K562 (cell line): ENCODE results near the gene NRARP. TPM values are rescaled to one million over a fixed set of nuclear protein-coding genes. Genes with fewer than 3 reads are reported as not detected.

ENCODE experiments used
- CHD1 ChIP-seq: fragments of 200-600 bp; sonication (generic); IDR thresholded peaks from one replicate; pipeline ENCODE4 v1.6.1; 2012; ENCODE audit warnings: mild to moderate bottlenecking, moderate library complexity, low read length, inconsistent platforms
- CXXC5 ChIP-seq: fragments of 250-450 bp; sonication (Bioruptor Pico); IDR thresholded peaks from 2 replicates; pipeline ENCODE4 v1.8.0; 2022; ENCODE audit warnings: inconsistent platforms, mild to moderate bottlenecking, moderate library complexity
- ELF4 ChIP-seq: fragments of 450-650 bp; formaldehyde crosslinking; IDR thresholded peaks from 2 replicates; pipeline ENCODE4 v1.4.0; 2022; ENCODE audit warnings: missing genetic modification characterization
- FIP1L1 ChIP-seq: fragments of 200-400 bp; formaldehyde crosslinking; IDR thresholded peaks from 2 replicates; pipeline ENCODE4 v1.6.1; 2018; ENCODE audit warnings: mild to moderate bottlenecking, low read depth, low read length; ENCODE audit not compliant: poor library complexity, severe bottlenecking
- GABPB1 ChIP-seq: sonication (generic); formaldehyde crosslinking; IDR thresholded peaks from 2 replicates; pipeline ENCODE4 v1.8.0; 2022; ENCODE audit warnings: mild to moderate bottlenecking, missing genetic modification reagents
- GABPB2 ChIP-seq: fragments of 250-450 bp; sonication (Bioruptor Pico); conservative IDR thresholded peaks from 2 replicates; pipeline ENCODE4 v1.5.1; 2021; ENCODE audit warnings: mild to moderate bottlenecking
- GTF2F1 ChIP-seq: IDR thresholded peaks from 2 replicates; pipeline ENCODE4 v1.6.1; 2011; ENCODE audit warnings: low read depth, low read length, improper control_type of control experiment
- HNRNPUL1 ChIP-seq: fragments of 200-400 bp; formaldehyde crosslinking; IDR thresholded peaks from 2 replicates; pipeline ENCODE4 v1.6.1; 2017; ENCODE audit warnings: low read length
- KLF16 ChIP-seq: IDR thresholded peaks from 2 replicates; pipeline ENCODE4 v1.6.1; 2016; ENCODE audit warnings: antibody characterized with exemption
- MEF2D ChIP-seq: conservative IDR thresholded peaks from 2 replicates; pipeline ENCODE4 v1.6.1; 2016; ENCODE audit warnings: low read depth, missing genetic modification characterization, missing compliant biosample characterization
- NBN ChIP-seq: fragments of 450-650 bp; IDR thresholded peaks from 2 replicates; pipeline ENCODE4 v1.6.1; 2016; ENCODE audit warnings: low read depth, mild to moderate bottlenecking
- NEUROD1 ChIP-seq: fragments of 150-350 bp; IDR thresholded peaks from 2 replicates; pipeline ENCODE4 v1.6.1; 2014; ENCODE audit warnings: borderline replicate concordance, low read length, low read depth; ENCODE audit not compliant: partially characterized antibody
- NR2C2 ChIP-seq, 2 experiments: fragments of 200-800 bp in 1 of 2; sonication (Bioruptor generic) in 1 of 2; sonication (generic) in 1 of 2; formaldehyde crosslinking in 1 of 2; IDR thresholded peaks; 2 replicates each; pipeline versions ENCODE4 v1.6.1 to v1.8.0; 2016 to 2022; ENCODE audit warnings: mild to moderate bottlenecking in 1 of 2, missing compliant biosample characterization in 1 of 2, missing genetic modification characterization in 1 of 2, missing genetic modification reagents in 1 of 2
- PML ChIP-seq: IDR thresholded peaks from 2 replicates; pipeline ENCODE4 v1.6.1; 2012; ENCODE audit warnings: low read length, inconsistent platforms
- RBM17 ChIP-seq: fragments of 200-400 bp; formaldehyde crosslinking; IDR thresholded peaks from 2 replicates; pipeline ENCODE4 v1.6.1; 2017; ENCODE audit warnings: low read depth, mild to moderate bottlenecking, low read length, borderline replicate concordance
- SREBF1 ChIP-seq: fragments of 150-350 bp; IDR thresholded peaks from 2 replicates; pipeline ENCODE4 v1.6.1; 2014; ENCODE audit warnings: antibody characterized with exemption, low read depth, low read length, borderline replicate concordance
- TEAD4 ChIP-seq, 2 experiments: sonication (generic) in 1 of 2; formaldehyde crosslinking in 1 of 2; IDR thresholded peaks; 2 replicates each; pipeline versions ENCODE4 v1.6.1 to v1.8.0; 2012 to 2022; ENCODE audit warnings: borderline replicate concordance in 1 of 2, inconsistent platforms in 1 of 2, low read length in 1 of 2, mild to moderate bottlenecking in 1 of 2, missing genetic modification reagents in 1 of 2
- ZNF324 ChIP-seq: fragments of 250-450 bp; sonication (Bioruptor Pico); IDR thresholded peaks from 2 replicates; pipeline ENCODE4 v1.4.0; 2020; ENCODE audit warnings: mild to moderate bottlenecking
- ZNF668 ChIP-seq: fragments of 250-450 bp; sonication (Bioruptor Pico); IDR thresholded peaks from 2 replicates; pipeline ENCODE4 v1.8.0; 2022; ENCODE audit warnings: mild to moderate bottlenecking, inconsistent platforms
- polyA plus RNA-seq, 8 experiments: library from polyadenylated mRNA; depleted of rRNA in 4 of 8; stranded (reverse) in 5 of 8; unstranded in 3 of 8; fragments of >200 nt; fragmentation: Nextera tagmentation in 2 of 8; fragmentation: Illumina TruSeq in 1 of 8; extraction: Ambion mirVana in 2 of 8; extraction: Trizol in 1 of 8; gene quantifications; 2 replicates each; pipeline versions ENCODE4 v1.2.1 to v1.2.3, GENCODE V29; 2011 to 2014; ENCODE audit warnings: inconsistent platforms in 1 of 8, missing spikeins in 1 of 8
- total RNA-seq, 7 experiments: library from RNA; depleted of rRNA in 6 of 7; stranded (reverse); fragments of >200 nt in 6 of 7; fragmentation: Illumina TruSeq in 2 of 7; extraction: Trizol in 2 of 7; gene quantifications; 2 replicates each; pipeline versions ENCODE4 v1.2.1 to v1.2.3, GENCODE V29; 2011 to 2021; ENCODE audit warnings: low replicate concordance in 1 of 7
- TF ChIP-seq, protein P1 (sequence below), 2 experiments: fragments of 250-450 bp in 1 of 2; fragments of 450-650 bp in 1 of 2; sonication (Bioruptor Pico) in 1 of 2; IDR thresholded peaks; 2 replicates each; pipeline versions ENCODE4 v1.6.1 to v1.8.0; 2016 to 2021; ENCODE audit warnings: mild to moderate bottlenecking in 2 of 2, moderate library complexity in 2 of 2, missing compliant biosample characterization in 1 of 2, missing genetic modification characterization in 1 of 2
- TF ChIP-seq, protein P2 (sequence below): fragments of 450-650 bp; IDR thresholded peaks from 2 replicates; pipeline ENCODE4 v1.6.1; 2018; ENCODE audit warnings: mild to moderate bottlenecking, low read depth; ENCODE audit not compliant: partially characterized antibody
- TF ChIP-seq, protein P3 (sequence below): fragments of 250-450 bp; sonication (Bioruptor Pico); IDR thresholded peaks from 2 replicates; pipeline ENCODE4 v1.5.0; 2021; ENCODE audit warnings: mild to moderate bottlenecking, borderline replicate concordance
- TF ChIP-seq, protein P4 (sequence below): fragments of 250-450 bp; sonication (Bioruptor Pico); IDR thresholded peaks from 2 replicates; pipeline ENCODE4 v1.8.0; 2021; ENCODE audit warnings: moderate library complexity, mild to moderate bottlenecking, inconsistent platforms

Gene NRARP
- total and polyA plus RNA-seq, 9 of the 15 experiments (the other 6 are each of a cell fraction or from before 2014, with no cell fraction given) = 2.0 to 24.5 (median 7.2) TPM; not detected in 2

DNA sequence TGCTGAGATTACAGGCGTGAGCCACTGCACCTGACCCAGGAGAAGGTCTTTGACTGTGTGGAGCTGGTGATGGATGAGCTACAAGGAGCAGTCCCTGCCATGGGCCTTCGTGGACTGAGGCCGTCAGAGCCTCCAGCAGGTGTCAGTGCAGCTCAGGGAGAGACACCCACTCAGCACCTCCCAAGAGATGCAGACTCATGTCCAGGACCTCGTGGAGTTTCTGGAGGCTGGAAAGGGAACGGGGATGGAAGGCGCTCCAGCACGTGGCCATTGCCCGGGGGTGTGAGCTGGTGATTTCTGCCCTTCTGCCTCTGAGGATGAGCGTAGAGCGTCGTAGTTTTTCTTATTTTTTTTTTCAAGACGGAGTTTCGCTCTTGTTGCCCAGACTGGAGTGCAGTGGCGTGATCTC lies 15.1 kb downstream of the NRARP start (continued):
- TF ChIP-seq, protein P1, sequence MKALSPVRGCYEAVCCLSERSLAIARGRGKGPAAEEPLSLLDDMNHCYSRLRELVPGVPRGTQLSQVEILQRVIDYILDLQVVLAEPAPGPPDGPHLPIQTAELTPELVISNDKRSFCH (CRISPR knock-in tag; IDR thresholded peaks at IDR 0.05) = no peak
- TF ChIP-seq, protein P1 (tag; IDR thresholded peaks at IDR 0.05) = no peak
- TF ChIP-seq, protein P2, sequence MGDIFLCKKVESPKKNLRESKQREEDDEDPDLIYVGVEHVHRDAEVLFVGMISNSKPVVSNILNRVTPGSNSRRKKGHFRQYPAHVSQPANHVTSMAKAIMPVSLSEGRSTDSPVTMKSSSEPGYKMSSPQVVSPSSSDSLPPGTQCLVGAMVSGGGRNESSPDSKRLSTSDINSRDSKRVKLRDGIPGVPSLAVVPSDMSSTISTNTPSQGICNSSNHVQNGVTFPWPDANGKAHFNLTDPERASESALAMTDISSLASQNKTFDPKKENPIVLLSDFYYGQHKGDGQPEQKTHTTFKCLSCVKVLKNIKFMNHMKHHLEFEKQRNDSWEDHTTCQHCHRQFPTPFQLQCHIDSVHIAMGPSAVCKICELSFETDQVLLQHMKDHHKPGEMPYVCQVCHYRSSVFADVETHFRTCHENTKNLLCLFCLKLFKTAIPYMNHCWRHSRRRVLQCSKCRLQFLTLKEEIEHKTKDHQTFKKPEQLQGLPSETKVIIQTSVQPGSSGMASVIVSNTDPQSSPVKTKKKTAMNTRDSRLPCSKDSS = no peak
- TF ChIP-seq MEF2D (no peak), GTF2F1 (no peak), RBM17 (no peak), KLF16 (0 out of 2 replicates have a peak, but pooled peaks have one; percentile 7), NEUROD1 (no peak), ZNF668 (CRISPR knock-in tag) (no peak), HNRNPUL1 (no peak), ZNF324 (CRISPR knock-in tag) (no peak), FIP1L1 (no peak), CXXC5 (CRISPR knock-in tag) (no peak), NR2C2 (CRISPR knock-in tag; IDR thresholded peaks at IDR 0.05) (no peak), NR2C2 (tag; IDR thresholded peaks at IDR 0.05) (no peak), TEAD4 (IDR thresholded peaks at IDR 0.05; ENCODE audit: low read length) (no peak), TEAD4 (CRISPR knock-in tag; IDR thresholded peaks at IDR 0.05; ENCODE audit: borderline replicate concordance) (no peak), GABPB2 (CRISPR knock-in tag) (no peak), PML (no peak), SREBF1 (no peak), ELF4 (CRISPR knock-in tag) (no peak), GABPB1 (CRISPR knock-in tag) (peak; percentile 43; the same call in 1 of the 2 replicates), CHD1 (no peak), NBN (peak; percentile 24; the same call in 1 of the 2 replicates)
- TF ChIP-seq, protein P3, sequence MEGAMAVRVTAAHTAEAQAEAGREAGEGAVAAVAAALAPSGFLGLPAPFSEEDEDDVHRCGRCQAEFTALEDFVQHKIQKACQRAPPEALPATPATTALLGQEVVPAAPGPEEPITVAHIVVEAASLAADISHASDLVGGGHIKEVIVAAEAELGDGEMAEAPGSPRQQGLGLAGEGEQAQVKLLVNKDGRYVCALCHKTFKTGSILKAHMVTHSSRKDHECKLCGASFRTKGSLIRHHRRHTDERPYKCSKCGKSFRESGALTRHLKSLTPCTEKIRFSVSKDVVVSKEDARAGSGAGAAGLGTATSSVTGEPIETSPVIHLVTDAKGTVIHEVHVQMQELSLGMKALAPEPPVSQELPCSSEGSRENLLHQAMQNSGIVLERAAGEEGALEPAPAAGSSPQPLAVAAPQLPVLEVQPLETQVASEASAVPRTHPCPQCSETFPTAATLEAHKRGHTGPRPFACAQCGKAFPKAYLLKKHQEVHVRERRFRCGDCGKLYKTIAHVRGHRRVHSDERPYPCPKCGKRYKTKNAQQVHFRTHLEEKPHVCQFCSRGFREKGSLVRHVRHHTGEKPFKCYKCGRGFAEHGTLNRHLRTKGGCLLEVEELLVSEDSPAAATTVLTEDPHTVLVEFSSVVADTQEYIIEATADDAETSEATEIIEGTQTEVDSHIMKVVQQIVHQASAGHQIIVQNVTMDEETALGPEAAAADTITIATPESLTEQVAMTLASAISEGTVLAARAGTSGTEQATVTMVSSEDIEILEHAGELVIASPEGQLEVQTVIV (CRISPR knock-in tag) = no peak
- TF ChIP-seq, protein P4, sequence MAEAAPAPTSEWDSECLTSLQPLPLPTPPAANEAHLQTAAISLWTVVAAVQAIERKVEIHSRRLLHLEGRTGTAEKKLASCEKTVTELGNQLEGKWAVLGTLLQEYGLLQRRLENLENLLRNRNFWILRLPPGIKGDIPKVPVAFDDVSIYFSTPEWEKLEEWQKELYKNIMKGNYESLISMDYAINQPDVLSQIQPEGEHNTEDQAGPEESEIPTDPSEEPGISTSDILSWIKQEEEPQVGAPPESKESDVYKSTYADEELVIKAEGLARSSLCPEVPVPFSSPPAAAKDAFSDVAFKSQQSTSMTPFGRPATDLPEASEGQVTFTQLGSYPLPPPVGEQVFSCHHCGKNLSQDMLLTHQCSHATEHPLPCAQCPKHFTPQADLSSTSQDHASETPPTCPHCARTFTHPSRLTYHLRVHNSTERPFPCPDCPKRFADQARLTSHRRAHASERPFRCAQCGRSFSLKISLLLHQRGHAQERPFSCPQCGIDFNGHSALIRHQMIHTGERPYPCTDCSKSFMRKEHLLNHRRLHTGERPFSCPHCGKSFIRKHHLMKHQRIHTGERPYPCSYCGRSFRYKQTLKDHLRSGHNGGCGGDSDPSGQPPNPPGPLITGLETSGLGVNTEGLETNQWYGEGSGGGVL (CRISPR knock-in tag) = no peak
